Measurements from ENCODE around the gene GAS7. TPM values are rescaled to one million over a fixed set of nuclear protein-coding genes. Genes with fewer than 3 reads are reported as not detected.

Gene GAS7
- total and polyA plus RNA-seq, 9 of the 15 experiments (the other 6 are each of a cell fraction or from before 2014, with no cell fraction given), result 0.11 to 0.33 TPM; not detected in 7

DNA sequence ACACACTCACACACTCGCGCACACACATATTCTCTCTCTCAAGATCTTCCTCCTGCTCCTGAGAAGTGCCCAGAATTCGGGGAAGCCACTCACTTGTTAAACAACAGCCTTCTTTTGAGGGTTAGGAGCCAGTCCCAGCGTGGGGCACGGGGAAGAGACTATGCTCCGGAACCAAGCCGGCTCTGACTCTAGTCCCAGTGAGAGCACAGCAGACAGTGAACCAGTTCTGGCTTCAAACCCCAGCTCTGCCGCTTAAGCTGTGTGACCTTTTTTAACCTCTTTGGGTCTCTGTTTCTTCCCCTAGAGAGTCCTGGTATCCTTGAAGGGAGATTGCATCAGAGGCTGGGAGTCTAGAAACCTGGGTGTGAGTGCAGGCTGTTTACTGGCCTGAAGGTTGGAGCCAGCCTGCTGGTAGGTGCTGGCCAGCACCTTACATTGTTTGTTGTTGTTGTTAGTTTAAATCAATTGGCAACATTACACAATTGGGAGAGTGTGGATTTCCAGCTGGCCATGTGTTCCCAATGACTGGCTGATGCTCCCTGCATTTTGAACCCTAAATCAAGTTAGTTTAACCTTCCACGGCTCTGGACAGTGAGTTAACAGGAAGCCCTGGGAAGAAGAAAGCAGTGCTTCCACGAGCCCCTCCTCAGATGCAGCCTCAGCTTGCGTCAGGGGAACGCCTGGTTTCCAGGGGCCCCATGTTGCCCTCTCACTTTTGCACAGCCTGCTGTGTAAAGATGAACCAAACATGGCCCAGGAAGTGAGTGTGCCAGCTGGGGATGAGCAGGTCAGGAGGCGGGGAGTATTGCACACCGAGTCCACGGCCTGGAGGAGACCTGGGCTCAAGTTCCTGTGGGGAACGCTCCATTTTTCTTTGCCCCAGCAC lies 71.5 kb downstream of the GAS7 start (continued):
- TF ChIP-seq, protein P1, sequence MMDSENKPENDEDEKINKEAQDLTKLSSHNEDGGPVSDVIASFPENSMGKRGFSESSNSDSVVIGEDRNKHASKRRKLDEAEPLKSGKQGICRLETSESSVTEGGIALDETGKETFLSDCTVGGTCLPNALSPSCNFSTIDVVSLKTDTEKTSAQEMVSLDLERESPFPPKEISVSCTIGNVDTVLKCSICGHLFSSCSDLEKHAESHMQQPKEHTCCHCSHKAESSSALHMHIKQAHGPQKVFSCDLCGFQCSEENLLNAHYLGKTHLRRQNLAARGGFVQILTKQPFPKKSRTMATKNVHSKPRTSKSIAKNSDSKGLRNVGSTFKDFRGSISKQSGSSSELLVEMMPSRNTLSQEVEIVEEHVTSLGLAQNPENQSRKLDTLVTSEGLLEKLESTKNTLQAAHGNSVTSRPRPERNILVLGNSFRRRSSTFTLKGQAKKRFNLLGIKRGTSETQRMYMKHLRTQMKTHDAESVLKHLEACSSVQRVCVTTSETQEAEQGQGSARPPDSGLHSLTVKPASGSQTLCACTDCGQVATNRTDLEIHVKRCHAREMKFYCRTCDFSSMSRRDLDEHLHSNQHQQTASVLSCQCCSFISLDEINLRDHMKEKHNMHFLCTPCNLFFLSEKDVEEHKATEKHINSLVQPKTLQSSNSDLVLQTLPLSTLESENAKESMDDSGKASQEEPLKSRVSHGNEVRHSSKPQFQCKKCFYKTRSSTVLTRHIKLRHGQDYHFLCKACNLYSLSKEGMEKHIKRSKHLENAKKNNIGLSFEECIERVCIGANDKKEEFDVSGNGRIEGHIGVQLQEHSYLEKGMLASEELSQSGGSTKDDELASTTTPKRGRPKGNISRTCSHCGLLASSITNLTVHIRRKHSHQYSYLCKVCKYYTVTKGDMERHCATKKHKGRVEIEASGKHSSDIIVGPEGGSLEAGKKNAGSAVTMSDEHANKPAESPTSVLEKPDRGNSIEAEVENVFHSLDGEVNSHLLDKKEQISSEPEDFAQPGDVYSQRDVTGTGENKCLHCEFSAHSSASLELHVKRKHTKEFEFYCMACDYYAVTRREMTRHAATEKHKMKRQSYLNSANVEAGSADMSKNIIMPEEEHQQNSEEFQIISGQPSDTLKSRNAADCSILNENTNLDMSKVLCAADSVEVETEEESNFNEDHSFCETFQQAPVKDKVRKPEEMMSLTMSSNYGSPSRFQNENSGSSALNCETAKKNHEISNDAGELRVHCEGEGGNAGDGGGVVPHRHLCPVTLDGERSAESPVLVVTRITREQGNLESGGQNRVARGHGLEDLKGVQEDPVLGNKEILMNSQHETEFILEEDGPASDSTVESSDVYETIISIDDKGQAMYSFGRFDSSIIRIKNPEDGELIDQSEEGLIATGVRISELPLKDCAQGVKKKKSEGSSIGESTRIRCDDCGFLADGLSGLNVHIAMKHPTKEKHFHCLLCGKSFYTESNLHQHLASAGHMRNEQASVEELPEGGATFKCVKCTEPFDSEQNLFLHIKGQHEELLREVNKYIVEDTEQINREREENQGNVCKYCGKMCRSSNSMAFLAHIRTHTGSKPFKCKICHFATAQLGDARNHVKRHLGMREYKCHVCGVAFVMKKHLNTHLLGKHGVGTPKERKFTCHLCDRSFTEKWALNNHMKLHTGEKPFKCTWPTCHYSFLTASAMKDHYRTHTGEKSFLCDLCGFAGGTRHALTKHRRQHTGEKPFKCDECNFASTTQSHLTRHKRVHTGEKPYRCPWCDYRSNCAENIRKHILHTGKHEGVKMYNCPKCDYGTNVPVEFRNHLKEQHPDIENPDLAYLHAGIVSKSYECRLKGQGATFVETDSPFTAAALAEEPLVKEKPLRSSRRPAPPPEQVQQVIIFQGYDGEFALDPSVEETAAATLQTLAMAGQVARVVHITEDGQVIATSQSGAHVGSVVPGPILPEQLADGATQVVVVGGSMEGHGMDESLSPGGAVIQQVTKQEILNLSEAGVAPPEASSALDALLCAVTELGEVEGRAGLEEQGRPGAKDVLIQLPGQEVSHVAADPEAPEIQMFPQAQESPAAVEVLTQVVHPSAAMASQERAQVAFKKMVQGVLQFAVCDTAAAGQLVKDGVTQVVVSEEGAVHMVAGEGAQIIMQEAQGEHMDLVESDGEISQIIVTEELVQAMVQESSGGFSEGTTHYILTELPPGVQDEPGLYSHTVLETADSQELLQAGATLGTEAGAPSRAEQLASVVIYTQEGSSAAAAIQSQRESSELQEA (IDR thresholded peaks at IDR 0.05; ENCODE audit: low read depth), result no peak
- TF ChIP-seq, protein P2, sequence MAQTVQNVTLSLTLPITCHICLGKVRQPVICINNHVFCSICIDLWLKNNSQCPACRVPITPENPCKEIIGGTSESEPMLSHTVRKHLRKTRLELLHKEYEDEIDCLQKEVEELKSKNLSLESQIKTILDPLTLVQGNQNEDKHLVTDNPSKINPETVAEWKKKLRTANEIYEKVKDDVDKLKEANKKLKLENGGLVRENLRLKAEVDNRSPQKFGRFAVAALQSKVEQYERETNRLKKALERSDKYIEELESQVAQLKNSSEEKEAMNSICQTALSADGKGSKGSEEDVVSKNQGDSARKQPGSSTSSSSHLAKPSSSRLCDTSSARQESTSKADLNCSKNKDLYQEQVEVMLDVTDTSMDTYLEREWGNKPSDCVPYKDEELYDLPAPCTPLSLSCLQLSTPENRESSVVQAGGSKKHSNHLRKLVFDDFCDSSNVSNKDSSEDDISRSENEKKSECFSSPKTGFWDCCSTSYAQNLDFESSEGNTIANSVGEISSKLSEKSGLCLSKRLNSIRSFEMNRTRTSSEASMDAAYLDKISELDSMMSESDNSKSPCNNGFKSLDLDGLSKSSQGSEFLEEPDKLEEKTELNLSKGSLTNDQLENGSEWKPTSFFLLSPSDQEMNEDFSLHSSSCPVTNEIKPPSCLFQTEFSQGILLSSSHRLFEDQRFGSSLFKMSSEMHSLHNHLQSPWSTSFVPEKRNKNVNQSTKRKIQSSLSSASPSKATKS (CRISPR knock-in tag; IDR thresholded peaks at IDR 0.05), result no peak
- no peak for TF ChIP-seq HEY1 (CRISPR knock-in tag; IDR thresholded peaks at IDR 0.05; ENCODE audit: borderline replicate concordance)
- no peak for TF ChIP-seq KLF1 (tag; IDR thresholded peaks at IDR 0.05)
- TF ChIP-seq, protein P3, sequence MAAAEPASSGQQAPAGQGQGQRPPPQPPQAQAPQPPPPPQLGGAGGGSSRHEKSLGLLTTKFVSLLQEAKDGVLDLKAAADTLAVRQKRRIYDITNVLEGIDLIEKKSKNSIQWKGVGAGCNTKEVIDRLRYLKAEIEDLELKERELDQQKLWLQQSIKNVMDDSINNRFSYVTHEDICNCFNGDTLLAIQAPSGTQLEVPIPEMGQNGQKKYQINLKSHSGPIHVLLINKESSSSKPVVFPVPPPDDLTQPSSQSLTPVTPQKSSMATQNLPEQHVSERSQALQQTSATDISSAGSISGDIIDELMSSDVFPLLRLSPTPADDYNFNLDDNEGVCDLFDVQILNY (CRISPR knock-in tag; IDR thresholded peaks at IDR 0.05), result no peak
- TF ChIP-seq ZNF507 (tag; conservative IDR thresholded peaks at IDR 0.05), result no peak
- TF ChIP-seq, protein P4, sequence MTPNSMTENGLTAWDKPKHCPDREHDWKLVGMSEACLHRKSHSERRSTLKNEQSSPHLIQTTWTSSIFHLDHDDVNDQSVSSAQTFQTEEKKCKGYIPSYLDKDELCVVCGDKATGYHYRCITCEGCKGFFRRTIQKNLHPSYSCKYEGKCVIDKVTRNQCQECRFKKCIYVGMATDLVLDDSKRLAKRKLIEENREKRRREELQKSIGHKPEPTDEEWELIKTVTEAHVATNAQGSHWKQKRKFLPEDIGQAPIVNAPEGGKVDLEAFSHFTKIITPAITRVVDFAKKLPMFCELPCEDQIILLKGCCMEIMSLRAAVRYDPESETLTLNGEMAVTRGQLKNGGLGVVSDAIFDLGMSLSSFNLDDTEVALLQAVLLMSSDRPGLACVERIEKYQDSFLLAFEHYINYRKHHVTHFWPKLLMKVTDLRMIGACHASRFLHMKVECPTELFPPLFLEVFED (CRISPR knock-in tag; conservative IDR thresholded peaks at IDR 0.05), result no peak
